KMS-11 (cell line): ENCODE data around the gene PPP2R3B.

Source experiments
- H2AFZ ChIP-seq: fragments of 200-600 bp; sonication (generic); 2 replicates; pipeline ENCODE4 v1.6.1; 2016; ENCODE audit warnings: antibody characterized with exemption, mixed run types, low read depth
- H3K27ac ChIP-seq: fragments of 200-600 bp; sonication (generic); 2 replicates; pipeline ENCODE4 v1.6.1; 2016; ENCODE audit warnings: mild to moderate bottlenecking, mixed run types
- H3K27me3 ChIP-seq: fragments of 200-600 bp; sonication (generic); 2 replicates; pipeline ENCODE4 v1.6.1; 2017; ENCODE audit warnings: mild to moderate bottlenecking, low read depth, mixed run types, moderate library complexity; ENCODE audit not compliant: insufficient read depth
- H3K36me3 ChIP-seq: fragments of 200-600 bp; sonication (generic); 2 replicates; pipeline ENCODE4 v1.6.1; 2017; ENCODE audit warnings: mild to moderate bottlenecking, mixed run types; ENCODE audit not compliant: insufficient read depth
- H3K4me1 ChIP-seq: fragments of 200-600 bp; sonication (generic); 2 replicates; pipeline ENCODE4 v1.6.1; 2016; ENCODE audit warnings: mild to moderate bottlenecking, low read depth, mixed run types; ENCODE audit not compliant: poor library complexity, severe bottlenecking
- H3K4me2 ChIP-seq: fragments of 200-600 bp; sonication (generic); 2 replicates; pipeline ENCODE4 v1.7.0; 2016; ENCODE audit warnings: mild to moderate bottlenecking, mixed run types
- H3K4me3 ChIP-seq: fragments of 200-600 bp; sonication (generic); IDR thresholded peaks from 2 replicates; pipeline ENCODE4 v1.6.1; 2017; ENCODE audit warnings: low read depth, low read length, mixed read lengths; ENCODE audit not compliant: insufficient read depth
- H3K79me2 ChIP-seq: fragments of 200-600 bp; sonication (generic); 2 replicates; pipeline ENCODE4 v1.6.1; 2016; ENCODE audit warnings: low read depth, mixed run types; ENCODE audit not compliant: insufficient read depth
- H3K9ac ChIP-seq: fragments of 200-600 bp; sonication (generic); 2 replicates; pipeline ENCODE4 v1.6.1; 2016; ENCODE audit warnings: mild to moderate bottlenecking, mixed run types
- H4K20me1 ChIP-seq: fragments of 200-600 bp; sonication (generic); 2 replicates; pipeline ENCODE4 v1.6.1; 2016; ENCODE audit warnings: mild to moderate bottlenecking, mixed run types; ENCODE audit not compliant: insufficient read depth
- CTCF ChIP-seq: fragments of 200-600 bp; sonication (generic); conservative IDR thresholded peaks from 2 replicates; pipeline ENCODE4 v1.6.1; 2017; ENCODE audit warnings: low read depth, mild to moderate bottlenecking, antibody characterized with exemption, low read length, moderate library complexity, mixed read lengths

The PPP2R3B gene

DNA sequence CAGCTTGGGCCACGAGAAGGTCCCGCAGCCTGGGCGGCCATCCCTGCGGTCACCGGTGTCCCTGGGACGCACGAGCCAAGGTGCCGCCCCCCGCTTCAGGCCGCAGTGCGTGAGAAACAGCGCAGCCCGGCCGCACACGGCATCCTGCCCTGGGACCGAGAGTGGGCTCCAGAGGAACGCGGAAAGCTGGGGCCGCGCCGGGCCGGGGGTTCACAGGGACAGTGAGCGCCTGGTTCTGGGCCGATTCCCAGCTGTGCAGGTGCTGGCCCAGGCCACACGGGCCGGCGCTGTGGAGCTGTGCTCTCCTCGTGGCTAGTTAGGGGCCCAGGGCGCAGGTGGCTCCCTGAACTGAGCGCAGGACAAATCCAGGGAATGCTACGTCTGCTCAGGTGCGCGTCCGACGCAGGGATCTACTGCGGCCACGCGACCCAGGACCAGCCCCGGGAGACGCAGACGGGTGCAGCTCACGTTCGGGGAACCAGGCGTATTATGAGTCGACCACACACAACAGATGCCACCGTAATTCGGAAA lies 42.3 kb downstream of the PPP2R3B start:
- TF ChIP-seq CTCF, result no peak
- Histone ChIP-seq H3K27me3 (no peaks in the 10 kb centered on the region), H3K4me1 (no peaks in the 10 kb centered on the region), H3K36me3 (no peaks in the 10 kb centered on the region), H2AFZ (no peak overlapping the region), H4K20me1 (no peaks in the 10 kb centered on the region), H3K9ac (no peak overlapping the region), H3K4me3 (no peak overlapping the region), H3K27ac (no peak overlapping the region), H3K4me2 (no peak overlapping the region), H3K79me2 (no peaks in the 10 kb centered on the region)

DNA sequence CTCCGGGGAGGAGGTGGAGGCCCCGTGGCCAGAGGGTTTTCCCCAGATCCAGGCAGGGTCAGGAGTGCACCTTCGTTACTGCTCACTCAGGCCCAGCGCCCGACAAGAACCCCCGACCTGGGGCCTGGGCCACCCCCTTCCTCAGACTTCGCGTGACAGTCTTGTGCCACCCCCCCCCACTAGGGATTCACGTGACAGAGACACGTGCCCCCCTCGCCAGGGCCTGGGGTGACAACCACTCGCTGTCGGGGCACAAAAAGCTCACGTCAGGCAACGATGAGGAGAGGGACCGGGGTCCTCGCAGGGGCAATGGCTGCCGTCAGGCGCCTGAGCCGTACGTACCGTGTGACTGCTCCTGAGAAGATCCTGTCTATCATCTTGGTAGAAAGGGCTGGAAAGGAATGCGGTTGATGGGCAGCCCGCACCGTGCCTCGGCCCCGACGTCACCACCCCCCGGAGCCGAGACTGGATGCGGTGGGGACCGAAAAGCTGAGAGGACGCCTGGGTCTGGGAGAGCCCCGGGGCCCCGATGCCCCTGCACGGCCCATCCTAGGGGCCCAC lies 45.1 kb downstream of the PPP2R3B start:
- H3K36me3 ChIP-seq, result no peaks in the 10 kb centered on the region
- no peaks in the 10 kb centered on the region for H4K20me1 ChIP-seq
- no peaks in the 10 kb centered on the region for H3K4me1 ChIP-seq

GRCh38 chrX:340641-341423 lies 45.9 kb downstream of the PPP2R3B start:
- no peaks in the 10 kb centered on the region for H4K20me1 ChIP-seq
- no peaks in the 10 kb centered on the region for H3K4me1 ChIP-seq
- TF ChIP-seq CTCF, result no peak
- H3K9ac ChIP-seq, result no peak overlapping the region
- H3K27ac ChIP-seq, result no peak overlapping the region
- no peak overlapping the region for H3K4me3 ChIP-seq
- no peaks in the 10 kb centered on the region for H3K79me2 ChIP-seq
- H3K27me3 ChIP-seq, result no peaks in the 10 kb centered on the region
- H3K36me3 ChIP-seq, result no peaks in the 10 kb centered on the region
- no peak overlapping the region for H2AFZ ChIP-seq
- H3K4me2 ChIP-seq, result no peak overlapping the region

More for the DNA sequence above, 45.1 kb downstream of the PPP2R3B start:
- no peak overlapping the region for H3K27ac ChIP-seq
- no peak overlapping the region for H3K4me3 ChIP-seq
- no peak overlapping the region for H2AFZ ChIP-seq
- H3K79me2 ChIP-seq, result no peaks in the 10 kb centered on the region
- H3K27me3 ChIP-seq, result no peaks in the 10 kb centered on the region
- TF ChIP-seq CTCF, result no peak
- no peak overlapping the region for H3K4me2 ChIP-seq
- no peak overlapping the region for H3K9ac ChIP-seq

DNA sequence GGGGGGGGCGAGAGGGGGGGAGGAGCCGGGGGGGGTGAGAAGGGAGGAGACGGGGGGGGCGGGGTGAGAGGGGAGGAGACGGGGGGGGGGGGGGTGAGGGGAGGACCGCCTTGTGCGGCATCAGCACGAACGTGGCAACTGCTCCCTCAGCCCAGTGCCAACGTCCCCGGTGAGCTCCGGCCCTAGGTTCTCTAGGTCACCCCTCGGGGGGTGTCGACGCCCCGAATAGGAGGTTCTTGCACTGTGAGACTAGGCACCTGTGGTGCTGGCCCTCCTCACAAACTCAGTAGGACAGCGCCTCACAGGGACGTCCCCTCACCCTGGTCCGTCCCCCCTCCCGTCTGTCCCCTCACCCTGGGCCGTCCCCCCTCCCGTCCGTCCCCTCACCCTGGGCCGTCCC lies 46.6 kb downstream of the PPP2R3B start:
- H2AFZ ChIP-seq, result no peak overlapping the region
- TF ChIP-seq CTCF, result no peak
- no peak overlapping the region for H3K4me2 ChIP-seq
- no peaks in the 10 kb centered on the region for H3K79me2 ChIP-seq
- H3K27me3 ChIP-seq, result no peaks in the 10 kb centered on the region
- no peaks in the 10 kb centered on the region for H4K20me1 ChIP-seq
- H3K27ac ChIP-seq, result no peak overlapping the region
- H3K4me3 ChIP-seq, result no peak overlapping the region
- no peaks in the 10 kb centered on the region for H3K4me1 ChIP-seq
- no peak overlapping the region for H3K9ac ChIP-seq
- H3K36me3 ChIP-seq, result no peaks in the 10 kb centered on the region
